GM23338 (cell line): ENCODE data around the gene SERP2.

Experiments
- CREB1 ChIP-seq: fragments of 250-450 bp; sonication (Bioruptor Pico); IDR thresholded peaks from 2 replicates; pipeline ENCODE4 v1.5.0; 2020; ENCODE audit warnings: low read depth, mild to moderate bottlenecking, moderate library complexity
- CTCF ChIP-seq, 2 experiments: fragments of 200-600 bp in 1 of 2; sonication (generic) in 1 of 2; conservative IDR thresholded peaks; 2 replicates each; pipeline versions ENCODE4 v1.5.1 to v1.6.1; 2016 to 2017; ENCODE audit warnings: antibody characterized with exemption in 2 of 2, low read depth in 2 of 2, mild to moderate bottlenecking in 2 of 2, moderate library complexity in 1 of 2
- EZH2 ChIP-seq: fragments of 200-600 bp; sonication (generic); IDR thresholded peaks from one replicate; pipeline ENCODE4 v1.8.0; 2017; ENCODE audit warnings: antibody characterized with exemption, mild to moderate bottlenecking, low read depth; ENCODE audit not compliant: unreplicated experiment
- EZH2phosphoT487 ChIP-seq: fragments of 200-600 bp; sonication (generic); IDR thresholded peaks from one replicate; pipeline ENCODE4 v1.8.1; 2018; ENCODE audit warnings: antibody characterized with exemption; ENCODE audit not compliant: unreplicated experiment
- NANOG ChIP-seq: IDR thresholded peaks from 2 replicates; pipeline ENCODE4 v1.6.1; 2016; ENCODE audit warnings: antibody characterized with exemption, borderline replicate concordance
- POLR2AphosphoS5 ChIP-seq: IDR thresholded peaks from 2 replicates; pipeline ENCODE4 v1.6.1; 2016; ENCODE audit warnings: antibody characterized with exemption, low read depth
- REST ChIP-seq: IDR thresholded peaks from one replicate; pipeline ENCODE4 v1.6.1; 2018; ENCODE audit warnings: antibody characterized with exemption; ENCODE audit not compliant: unreplicated experiment
- ZNF331 ChIP-seq: fragments of 250-450 bp; sonication (Bioruptor Pico); IDR thresholded peaks from 2 replicates; pipeline ENCODE4 v1.5.0; 2020; ENCODE audit warnings: low read depth, mild to moderate bottlenecking, moderate library complexity

- TF ChIP-seq CTCF (conservative IDR thresholded peaks at IDR 0.05; ENCODE audit: low read depth in 2 of 2) (no peak), EZH2 (no peak), EZH2phosphoT487 (no peak), NANOG (no peak), REST (no peak), POLR2AphosphoS5 (no peak), CREB1 (CRISPR knock-in tag) (no peak), ZNF331 (no peak)
These were observed 43.6 kb upstream of the SERP2 start for GRCh38 chr13:44329909-44330545.
